HG02798 (cell line): ENCODE measurements around the gene SHC4.
A peak's percentile ranks its signal among the peaks of the same experiment; 100 is the strongest.
"Not testable (repeated sequence)": the region's sequence is repeated elsewhere in the genome, so short reads cannot be mapped to it uniquely, and the experiment has no call there.

Experiments
- ATAC-seq: cut with Tn5 transposase; IDR thresholded peaks from one replicate; pipeline ENCODE4 v1.9.1; 2021; ENCODE audit warnings: mild to moderate bottlenecking; ENCODE audit not compliant: unreplicated experiment, poor library complexity

Gene SHC4

GRCh38 chr15:48855501-48856440 is 107.9 kb downstream of the SHC4 start:
- no peak for ATAC-seq

- not testable (repeated sequence) for ATAC-seq
Observed at GRCh38 chr15:48854434-48854833, 109.3 kb downstream of the SHC4 start.

- ATAC-seq, result no peak
Observed at GRCh38 chr15:48851956-48852355, 111.8 kb downstream of the SHC4 start.

GRCh38 chr15:48850648-48851047 is 113.1 kb downstream of the SHC4 start:
- ATAC-seq, result no peak

GRCh38 chr15:48845123-48845522 is 118.6 kb downstream of the SHC4 start:
- ATAC-seq, result no peak

GRCh38 chr15:48842501-48842900 is 121.2 kb downstream of the SHC4 start:
- ATAC-seq, result no peak

GRCh38 chr15:48834756-48835155 is 129.0 kb downstream of the SHC4 start:
- no peak for ATAC-seq

GRCh38 chr15:48833526-48834239 is 130.0 kb downstream of the SHC4 start:
- no peak for ATAC-seq

GRCh38 chr15:48832648-48833047 is 131.1 kb downstream of the SHC4 start:
- ATAC-seq, result no peak

GRCh38 chr15:48828906-48829305 is 134.8 kb downstream of the SHC4 start:
- no peak for ATAC-seq

- ATAC-seq, result no peak
Observed at GRCh38 chr15:48828471-48828870, 135.2 kb downstream of the SHC4 start.

GRCh38 chr15:48825075-48825474 is 138.6 kb downstream of the SHC4 start:
- ATAC-seq, result no peak

- ATAC-seq, result no peak
Observed at GRCh38 chr15:48823706-48824105, 140.0 kb downstream of the SHC4 start.

GRCh38 chr15:48823237-48823636 is 140.5 kb downstream of the SHC4 start:
- no peak for ATAC-seq

- no peak for ATAC-seq
Observed at GRCh38 chr15:48814286-48814685, 149.4 kb downstream of the SHC4 start.

- ATAC-seq, result no peak
Observed at GRCh38 chr15:48811325-48811958, 152.3 kb downstream of the SHC4 start.

GRCh38 chr15:48810414-48811324 is 153.1 kb downstream of the SHC4 start, which contains the start of gene CEP152:
Gene CEP152 (minus strand): TSS chr15:48811069. CDS start chr15:48805649, 5,420 bp downstream.
- ATAC-seq, result peak; percentile 98

GRCh38 chr15:48806151-48806550 is 157.6 kb downstream of the SHC4 start:
- no peak for ATAC-seq

GRCh38 chr15:48805591-48805990 is 158.1 kb downstream of the SHC4 start:
- ATAC-seq, result no peak

GRCh38 chr15:48803877-48804276 is 159.8 kb downstream of the SHC4 start:
- ATAC-seq, result no peak
